IMR-90 (cell line): Measurements from ENCODE around the gene NDUFS2.
A peak's percentile ranks its signal among the peaks of the same experiment; 100 is the strongest.

ENCODE experiments used
- BHLHE40 ChIP-seq: fragments of 150-350 bp; IDR thresholded peaks from 2 replicates; pipeline ENCODE4 v1.6.1; 2016; ENCODE audit warnings: mild to moderate bottlenecking, low read depth, low read length
- CEBPB ChIP-seq: IDR thresholded peaks from 2 replicates; pipeline ENCODE4 v1.6.1; 2012; ENCODE audit warnings: low read depth, low read length, improper control_type of control experiment
- FOS ChIP-seq: fragments of 150-350 bp; IDR thresholded peaks from 2 replicates; pipeline ENCODE4 v1.6.1; 2016; ENCODE audit warnings: low read depth, low read length
- MAFK ChIP-seq: IDR thresholded peaks from 2 replicates; pipeline ENCODE4 v1.6.1; 2012; ENCODE audit warnings: low read depth, low read length, improper control_type of control experiment
- MAZ ChIP-seq: IDR thresholded peaks from 2 replicates; pipeline ENCODE4 v1.6.1; 2012; ENCODE audit warnings: low read depth, mild to moderate bottlenecking, low read length, improper control_type of control experiment, moderate library complexity, borderline replicate concordance
- MXI1 ChIP-seq: IDR thresholded peaks from 2 replicates; pipeline ENCODE4 v1.6.1; 2012; ENCODE audit warnings: low read depth, mild to moderate bottlenecking, low read length, moderate library complexity, borderline replicate concordance
- NFE2L2 ChIP-seq: fragments of 150-350 bp; IDR thresholded peaks from 2 replicates; pipeline ENCODE4 v1.6.1; 2016; ENCODE audit warnings: low read depth, mild to moderate bottlenecking, low read length
- POLR2A ChIP-seq: IDR thresholded peaks from 2 replicates; pipeline ENCODE4 v1.6.1; 2012; ENCODE audit warnings: mild to moderate bottlenecking, low read depth, low read length
- RAD21 ChIP-seq: IDR thresholded peaks from 2 replicates; pipeline ENCODE4 v1.6.1; 2012; ENCODE audit warnings: low read length, improper control_type of control experiment
- RCOR1 ChIP-seq: IDR thresholded peaks from 2 replicates; pipeline ENCODE4 v1.6.1; 2012; ENCODE audit warnings: mild to moderate bottlenecking, low read length, improper control_type of control experiment; ENCODE audit not compliant: insufficient replicate concordance
- SMC3 ChIP-seq: fragments of 150-350 bp; IDR thresholded peaks from 2 replicates; pipeline ENCODE4 v1.6.1; 2016; ENCODE audit warnings: low read depth, mild to moderate bottlenecking, antibody characterized with exemption, low read length, moderate library complexity
- TF ChIP-seq, protein P1 (sequence below): conservative IDR thresholded peaks from 2 replicates; pipeline ENCODE4 v1.5.1; 2012; ENCODE audit warnings: mild to moderate bottlenecking, low read depth, low read length, improper control_type of control experiment
- TF ChIP-seq, protein P2 (sequence below): fragments of 150-350 bp; IDR thresholded peaks from 2 replicates; pipeline ENCODE4 v1.6.1; 2017; ENCODE audit warnings: mild to moderate bottlenecking, antibody characterized with exemption, low read length, low read depth
- TF ChIP-seq, protein P3 (sequence below): fragments of 150-350 bp; IDR thresholded peaks from 2 replicates; pipeline ENCODE4 v1.6.1; 2016; ENCODE audit warnings: low read depth, mild to moderate bottlenecking, low read length, moderate library complexity, borderline replicate concordance

DNA sequence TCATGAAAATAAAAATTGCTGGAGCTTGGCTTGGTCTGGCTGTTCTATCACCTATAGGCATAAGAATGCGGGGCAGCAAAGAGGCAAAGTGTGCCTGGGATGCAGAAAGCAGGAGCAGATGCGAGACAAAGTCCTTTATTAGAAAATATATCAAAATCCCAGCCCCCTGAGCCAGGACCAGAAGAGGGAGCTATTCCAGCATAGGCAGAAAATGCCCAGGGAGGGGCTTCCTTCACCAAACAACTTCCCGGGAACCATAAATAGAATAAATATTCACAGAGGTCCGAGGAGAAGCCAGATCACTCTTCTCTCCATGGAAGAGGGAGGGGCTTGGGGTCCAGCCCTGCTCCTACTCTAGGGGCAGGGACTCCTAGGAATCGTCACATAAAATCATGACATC lies 31.0 kb upstream of the NDUFS2 start:
- TF ChIP-seq NFE2L2, result no peak
- TF ChIP-seq SMC3, result no peak
- TF ChIP-seq POLR2A, result no peak
- TF ChIP-seq, protein P1, sequence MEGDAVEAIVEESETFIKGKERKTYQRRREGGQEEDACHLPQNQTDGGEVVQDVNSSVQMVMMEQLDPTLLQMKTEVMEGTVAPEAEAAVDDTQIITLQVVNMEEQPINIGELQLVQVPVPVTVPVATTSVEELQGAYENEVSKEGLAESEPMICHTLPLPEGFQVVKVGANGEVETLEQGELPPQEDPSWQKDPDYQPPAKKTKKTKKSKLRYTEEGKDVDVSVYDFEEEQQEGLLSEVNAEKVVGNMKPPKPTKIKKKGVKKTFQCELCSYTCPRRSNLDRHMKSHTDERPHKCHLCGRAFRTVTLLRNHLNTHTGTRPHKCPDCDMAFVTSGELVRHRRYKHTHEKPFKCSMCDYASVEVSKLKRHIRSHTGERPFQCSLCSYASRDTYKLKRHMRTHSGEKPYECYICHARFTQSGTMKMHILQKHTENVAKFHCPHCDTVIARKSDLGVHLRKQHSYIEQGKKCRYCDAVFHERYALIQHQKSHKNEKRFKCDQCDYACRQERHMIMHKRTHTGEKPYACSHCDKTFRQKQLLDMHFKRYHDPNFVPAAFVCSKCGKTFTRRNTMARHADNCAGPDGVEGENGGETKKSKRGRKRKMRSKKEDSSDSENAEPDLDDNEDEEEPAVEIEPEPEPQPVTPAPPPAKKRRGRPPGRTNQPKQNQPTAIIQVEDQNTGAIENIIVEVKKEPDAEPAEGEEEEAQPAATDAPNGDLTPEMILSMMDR, result 0 out of 2 replicates have a peak, but pooled peaks have one; percentile 26
- TF ChIP-seq RAD21, result no peak
- no peak for TF ChIP-seq FOS
- no peak for TF ChIP-seq BHLHE40
- no peak for TF ChIP-seq MXI1
- TF ChIP-seq MAZ, result no peak
- TF ChIP-seq, protein P2, sequence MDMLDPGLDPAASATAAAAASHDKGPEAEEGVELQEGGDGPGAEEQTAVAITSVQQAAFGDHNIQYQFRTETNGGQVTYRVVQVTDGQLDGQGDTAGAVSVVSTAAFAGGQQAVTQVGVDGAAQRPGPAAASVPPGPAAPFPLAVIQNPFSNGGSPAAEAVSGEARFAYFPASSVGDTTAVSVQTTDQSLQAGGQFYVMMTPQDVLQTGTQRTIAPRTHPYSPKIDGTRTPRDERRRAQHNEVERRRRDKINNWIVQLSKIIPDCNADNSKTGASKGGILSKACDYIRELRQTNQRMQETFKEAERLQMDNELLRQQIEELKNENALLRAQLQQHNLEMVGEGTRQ, result no peak
- TF ChIP-seq, protein P3, sequence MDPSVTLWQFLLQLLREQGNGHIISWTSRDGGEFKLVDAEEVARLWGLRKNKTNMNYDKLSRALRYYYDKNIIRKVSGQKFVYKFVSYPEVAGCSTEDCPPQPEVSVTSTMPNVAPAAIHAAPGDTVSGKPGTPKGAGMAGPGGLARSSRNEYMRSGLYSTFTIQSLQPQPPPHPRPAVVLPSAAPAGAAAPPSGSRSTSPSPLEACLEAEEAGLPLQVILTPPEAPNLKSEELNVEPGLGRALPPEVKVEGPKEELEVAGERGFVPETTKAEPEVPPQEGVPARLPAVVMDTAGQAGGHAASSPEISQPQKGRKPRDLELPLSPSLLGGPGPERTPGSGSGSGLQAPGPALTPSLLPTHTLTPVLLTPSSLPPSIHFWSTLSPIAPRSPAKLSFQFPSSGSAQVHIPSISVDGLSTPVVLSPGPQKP, result no peak
- TF ChIP-seq CEBPB, result no peak
- no peak for TF ChIP-seq RCOR1
- TF ChIP-seq MAFK, result no peak
